DMS153 treated with DMSO at 0.1 percent for 48 hours (cell line): ENCODE data around the gene ADAM10.

Experiments used
- DNase-seq: peaks from one replicate; lab custom pipeline; 2025; ENCODE audit not compliant: unreplicated experiment; lab: John Stamatoyannopoulos, UW

ADAM10 gene

GRCh38 chr15:58724466-58724865, 25.0 kb downstream of the ADAM10 start:
- DNase-seq, result no peak

- DNase-seq, result no peak
Observed at GRCh38 chr15:58717357-58717756, 32.1 kb downstream of the ADAM10 start.

- DNase-seq, result no peak
Observed at GRCh38 chr15:58716027-58716426, 33.5 kb downstream of the ADAM10 start.

- DNase-seq, result no peak
Observed at GRCh38 chr15:58715266-58715917, 34.1 kb downstream of the ADAM10 start.

DNA sequence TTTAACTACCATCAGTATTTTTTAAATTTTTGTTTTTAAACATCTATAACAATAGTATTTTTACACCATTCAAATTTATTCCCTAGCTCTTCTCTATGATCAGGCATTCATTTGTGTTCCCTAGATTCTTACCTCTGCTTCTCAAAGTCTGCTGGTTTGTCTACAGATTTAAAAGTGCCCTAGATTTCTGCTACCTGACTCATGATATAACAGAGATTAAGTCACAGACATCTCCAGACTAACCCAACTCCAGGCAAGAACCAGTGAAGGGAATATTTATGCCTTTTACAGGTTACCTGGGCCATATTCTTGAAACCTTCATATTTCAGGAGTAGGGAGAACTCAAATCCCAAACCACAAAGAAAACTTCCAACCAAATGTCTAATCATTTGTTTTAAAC, 38.8 kb downstream of the ADAM10 start:
- DNase-seq, result no peak

DNA sequence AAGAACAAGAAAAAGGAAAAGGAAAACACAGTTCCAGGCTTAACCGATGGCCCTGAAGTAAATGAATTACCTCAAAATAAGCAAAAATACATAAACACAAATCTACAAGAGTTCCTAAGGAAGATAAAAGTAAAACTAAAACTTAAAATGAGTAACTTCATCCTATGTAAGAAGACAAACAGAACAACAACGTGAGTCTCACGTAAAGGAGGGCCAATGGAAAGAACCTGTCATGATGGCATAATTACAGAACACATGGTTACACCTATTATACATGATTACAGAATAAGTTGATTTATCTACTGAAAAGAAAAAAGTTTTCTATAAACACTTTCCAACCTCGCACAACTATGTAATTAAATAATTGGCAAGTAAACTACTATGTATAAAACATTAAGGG, 42.1 kb downstream of the ADAM10 start:
- DNase-seq, result no peak

DNA sequence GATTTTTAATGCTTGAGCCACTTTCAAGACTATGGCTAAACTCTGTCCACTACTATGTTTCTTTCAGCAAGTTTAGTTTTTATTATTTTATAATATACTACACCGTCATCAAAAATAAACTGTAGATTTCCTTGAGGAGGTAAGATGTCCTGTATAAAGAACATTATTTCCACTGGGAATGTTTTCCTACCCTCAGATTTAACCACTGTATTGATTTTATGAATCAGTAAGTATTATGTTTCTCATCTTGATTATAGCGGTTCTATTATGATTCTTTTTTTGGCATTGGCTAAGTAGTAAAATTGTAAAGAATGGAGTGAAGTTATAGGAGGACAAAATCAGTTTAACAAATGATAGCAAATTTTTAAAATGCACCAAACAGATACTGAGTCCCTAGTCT, 44.4 kb downstream of the ADAM10 start:
- DNase-seq, result no peak

DNA sequence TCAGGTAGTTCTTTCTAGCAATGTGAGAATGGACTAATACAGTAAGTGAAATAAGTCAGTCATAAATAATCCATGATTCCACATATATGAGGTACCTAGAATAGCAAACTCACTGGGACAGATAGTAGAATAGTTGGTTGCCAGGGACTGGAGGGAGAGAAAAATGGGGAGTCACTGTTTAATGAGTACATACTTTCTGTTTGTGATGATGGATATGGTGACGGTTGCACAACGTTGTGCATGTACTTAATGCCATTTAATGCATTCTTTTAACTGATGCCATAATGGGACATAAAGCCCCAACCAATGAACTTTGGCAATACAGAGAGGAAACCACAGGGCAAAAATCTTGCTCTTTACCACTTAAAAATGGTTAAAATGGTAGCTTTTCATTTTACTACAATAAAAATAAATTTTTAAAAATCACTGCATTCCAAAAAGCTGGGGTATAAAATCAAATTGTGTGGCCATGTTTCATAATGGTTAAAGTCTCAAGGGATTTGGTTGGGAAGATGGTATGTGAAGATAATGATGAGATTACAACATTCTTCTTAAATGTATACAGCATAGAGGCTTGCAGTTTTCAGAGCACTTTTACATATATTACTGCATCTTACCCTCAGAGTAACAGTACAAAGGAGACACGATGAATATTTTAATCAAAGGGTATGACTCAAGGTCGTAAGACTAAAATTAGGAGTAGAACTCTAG, 45.2 kb downstream of the ADAM10 start:
- no peak for DNase-seq

- no peak for DNase-seq
Observed at GRCh38 chr15:58703610-58704009, 45.9 kb downstream of the ADAM10 start.

DNA sequence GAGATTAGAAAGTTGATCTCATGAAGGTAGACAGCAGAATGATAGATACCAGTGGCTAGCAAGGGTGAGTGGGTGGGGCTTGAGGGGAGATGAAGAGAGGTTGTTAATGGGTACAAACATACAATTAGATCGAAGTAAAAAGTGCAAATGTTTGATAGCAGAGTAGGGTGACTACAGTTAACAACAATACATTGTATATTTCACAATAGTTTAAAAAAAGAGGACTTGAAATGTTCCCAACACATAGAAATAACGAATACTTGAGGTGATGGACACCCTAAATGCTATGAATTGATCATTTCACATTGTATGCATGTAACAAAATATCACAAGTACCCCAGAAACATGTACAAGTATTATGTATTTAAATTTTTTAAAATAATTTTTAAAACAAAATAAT, 47.3 kb downstream of the ADAM10 start:
- no peak for DNase-seq

DNA sequence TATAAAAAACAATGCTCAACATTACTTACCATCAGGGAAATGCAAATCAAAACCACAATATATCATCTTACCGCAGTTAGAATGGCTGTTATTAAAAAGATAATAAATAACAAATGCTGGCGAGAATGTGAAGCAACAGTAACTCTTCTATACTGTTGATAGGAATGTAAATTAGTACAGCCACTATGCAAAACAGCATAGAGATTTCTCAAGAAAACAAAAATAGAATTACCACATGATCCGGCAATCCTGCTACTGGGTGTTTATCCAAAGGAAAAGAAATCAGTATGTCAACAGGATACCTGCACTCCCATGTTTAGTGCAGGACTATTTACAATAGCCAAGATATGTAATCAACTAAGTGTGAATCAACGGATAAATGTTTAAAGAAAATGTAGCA, 48.1 kb downstream of the ADAM10 start:
- DNase-seq, result no peak

GRCh38 chr15:58699769-58700168, 49.7 kb downstream of the ADAM10 start:
- DNase-seq, result no peak

DNA sequence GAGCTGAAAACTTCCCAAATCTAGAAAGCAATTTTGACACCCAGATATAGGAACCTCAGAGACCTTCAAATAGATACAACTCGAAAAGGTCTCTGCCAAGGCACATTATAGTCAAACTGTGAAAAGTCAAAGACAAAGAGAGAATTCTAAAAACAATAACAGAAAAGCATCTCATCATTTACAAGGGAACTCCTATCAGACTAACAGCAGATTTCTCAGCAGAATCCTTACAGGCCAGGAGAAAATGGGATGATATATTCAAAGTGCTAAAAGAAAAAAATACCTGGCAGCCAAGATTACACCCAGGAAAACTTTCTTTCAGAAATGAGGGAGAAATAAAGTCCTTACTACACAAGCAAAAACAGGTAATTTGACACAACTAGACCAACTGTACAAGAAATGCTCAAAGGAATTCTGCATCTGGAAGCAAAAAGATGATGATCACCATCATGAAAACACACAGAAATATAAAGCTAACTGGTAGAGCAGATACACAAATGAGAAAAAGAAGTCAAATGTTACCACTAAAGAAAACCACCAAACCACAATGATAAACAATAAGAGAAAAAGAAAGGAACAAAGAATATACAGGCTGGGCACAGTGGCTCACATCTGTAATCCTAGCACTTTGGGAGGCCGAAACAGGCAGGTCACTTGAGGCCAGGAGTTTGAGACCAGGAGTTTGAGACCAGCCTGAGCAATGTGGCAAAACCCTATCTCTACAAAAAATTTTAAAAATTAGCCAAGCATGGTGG, 50.4 kb downstream of the ADAM10 start:
- no peak for DNase-seq

- DNase-seq, result no peak
Observed at GRCh38 chr15:58697220-58697619, 52.3 kb downstream of the ADAM10 start.

- DNase-seq, result no peak
Observed at GRCh38 chr15:58696738-58697137, 52.8 kb downstream of the ADAM10 start.

DNA sequence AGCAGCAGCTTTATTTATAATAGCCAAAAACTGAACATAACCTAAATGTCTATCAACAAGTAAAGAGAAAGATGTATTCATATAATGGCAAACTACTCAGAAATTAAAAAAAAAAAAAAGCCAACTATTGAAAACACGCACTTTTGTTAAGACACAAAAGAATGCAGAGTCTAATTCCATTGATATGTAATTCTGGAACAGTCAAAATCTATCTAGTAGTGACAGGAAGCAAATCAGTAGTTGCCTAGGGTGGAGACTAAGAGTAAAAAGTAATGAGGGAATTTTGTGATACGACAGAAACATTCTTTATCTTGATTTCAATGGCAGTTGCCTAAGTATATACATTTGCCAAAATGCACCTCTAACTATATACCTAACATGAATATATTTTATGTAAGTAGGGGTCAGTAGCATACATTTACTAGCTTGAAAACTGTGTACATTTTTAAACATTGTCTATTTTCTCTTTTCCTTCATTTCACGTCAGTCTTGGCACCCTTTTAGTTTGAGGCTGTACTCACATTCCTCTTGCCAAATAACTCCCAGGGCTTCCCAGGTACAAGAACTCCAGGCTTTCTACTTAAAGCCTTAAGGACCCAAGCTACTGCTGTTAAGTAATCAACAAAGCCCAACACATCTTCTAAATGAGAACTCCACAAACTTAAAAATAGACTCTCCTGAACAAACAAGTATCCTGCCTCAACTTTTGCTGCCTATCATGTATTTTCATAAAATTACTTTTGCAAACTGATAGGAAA, 54.7 kb downstream of the ADAM10 start:
- no peak for DNase-seq

DNA sequence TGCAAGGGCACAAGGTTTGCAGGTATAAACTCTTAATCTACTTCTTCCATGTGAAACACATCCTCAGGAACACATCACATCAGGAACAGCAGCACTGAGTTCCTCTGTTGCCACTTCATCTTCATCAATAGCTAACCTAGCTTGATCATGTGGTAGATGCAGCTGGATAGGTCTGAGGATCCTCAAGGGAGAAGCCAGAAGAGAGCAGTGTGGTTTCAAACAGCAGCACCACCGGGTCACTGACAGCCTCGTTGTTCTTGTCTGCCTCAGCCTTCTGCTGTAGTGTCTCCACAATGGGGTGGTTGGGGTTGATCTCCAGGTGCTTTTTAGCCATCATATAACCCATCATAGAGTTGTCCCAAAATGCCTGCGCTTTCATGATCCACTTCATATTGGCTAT, 58.8 kb downstream of the ADAM10 start:
- DNase-seq, result no peak

DNA sequence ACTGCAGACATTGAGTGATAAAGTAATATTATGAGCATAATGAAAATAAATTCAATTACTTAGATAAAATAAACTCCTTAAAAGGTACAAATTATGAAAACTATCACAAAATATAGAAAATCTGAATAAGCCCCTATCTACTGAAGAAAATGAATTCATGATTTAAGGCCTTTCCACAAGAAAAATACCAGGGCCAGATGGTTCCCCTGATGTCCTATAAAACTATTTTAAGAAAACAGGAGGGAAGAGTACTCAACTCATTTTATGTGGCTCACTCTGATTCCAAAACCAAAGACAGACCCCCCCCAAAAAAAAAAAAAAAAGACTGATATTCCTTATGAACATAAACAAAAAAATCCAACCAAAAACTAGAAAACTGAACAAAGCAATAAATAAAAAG, 59.9 kb downstream of the ADAM10 start:
- no peak for DNase-seq

GRCh38 chr15:58686286-58686685, 63.2 kb downstream of the ADAM10 start:
- DNase-seq, result no peak

- no peak for DNase-seq
Observed at GRCh38 chr15:58684751-58685150, 64.8 kb downstream of the ADAM10 start.

DNA sequence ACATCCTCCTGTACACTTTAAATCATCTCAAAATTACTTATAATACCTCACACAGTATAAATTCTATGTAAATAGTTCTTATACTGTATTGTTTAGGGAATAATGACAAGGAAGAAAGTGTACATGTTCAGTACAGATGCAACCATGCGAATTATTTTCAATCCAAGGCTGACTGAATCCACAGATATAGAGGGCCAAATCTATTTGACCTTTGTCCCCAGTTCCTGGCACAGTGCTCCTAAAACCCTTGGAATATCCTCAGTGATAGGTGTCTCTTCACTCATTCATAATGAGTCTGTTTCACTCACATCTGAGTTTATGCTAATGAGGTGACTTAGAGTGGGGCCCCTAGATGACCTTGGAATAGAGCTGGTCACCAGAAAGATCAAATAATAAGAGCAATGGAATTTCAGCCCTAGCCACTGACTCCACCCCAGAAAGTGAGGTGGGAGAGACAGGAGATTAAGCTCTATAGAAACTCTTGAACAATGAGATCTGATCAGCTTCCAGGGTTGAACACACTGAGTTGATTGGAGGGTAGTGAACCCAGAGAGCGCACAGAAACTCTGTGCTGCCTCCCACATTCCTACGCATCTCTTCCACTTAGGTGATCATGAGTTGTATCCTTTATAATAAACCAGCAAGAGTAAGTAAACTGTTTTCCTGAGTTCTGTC, 65.3 kb downstream of the ADAM10 start:
- DNase-seq, result no peak
